Glutamatergic neuron (in vitro differentiated cells): ENCODE results near the gene CHN2. TPM values are rescaled to one million over a fixed set of nuclear protein-coding genes. Genes with fewer than 3 reads are reported as not detected.

Experiments used
- DNase-seq: peaks from one replicate; pipeline ENCODE4 v3.0.0; 2022
- H3K27ac Mint-ChIP-seq: one replicate; pipeline ENCODE4 v1.8.0; 2020; ENCODE audit warnings: mild to moderate bottlenecking, mixed read lengths, inconsistent platforms; ENCODE audit not compliant: unreplicated experiment
- H3K27me3 Mint-ChIP-seq: one replicate; pipeline ENCODE4 v1.8.0; 2020; ENCODE audit warnings: mild to moderate bottlenecking, moderate library complexity, mixed read lengths, inconsistent platforms; ENCODE audit not compliant: unreplicated experiment
- H3K36me3 Mint-ChIP-seq: one replicate; pipeline ENCODE4 v1.8.0; 2020; ENCODE audit warnings: mild to moderate bottlenecking, mixed read lengths, inconsistent platforms; ENCODE audit not compliant: unreplicated experiment
- H3K4me1 Mint-ChIP-seq: one replicate; pipeline ENCODE4 v1.8.0; 2020; ENCODE audit warnings: mild to moderate bottlenecking, low read depth, mixed read lengths, inconsistent platforms; ENCODE audit not compliant: unreplicated experiment
- H3K4me3 Mint-ChIP-seq: one replicate; pipeline ENCODE4 v1.8.0; 2020; ENCODE audit warnings: mild to moderate bottlenecking, mixed read lengths, inconsistent platforms; ENCODE audit not compliant: unreplicated experiment
- H3K9me3 Mint-ChIP-seq: one replicate; pipeline ENCODE4 v1.8.0; 2020; ENCODE audit warnings: mild to moderate bottlenecking, moderate library complexity, mixed read lengths, inconsistent platforms; ENCODE audit not compliant: unreplicated experiment
- total RNA-seq: library from RNA; stranded (reverse); fragmentation: NEBNext Ultra II Directional; extraction: Animal tissue kit (Norgen Biotek cat#: 25700); gene quantifications from one replicate; pipeline ENCODE4 v1.2.1, GENCODE V29; 2021; ENCODE audit not compliant: unreplicated experiment
- TF ChIP-seq, protein P1 (sequence below): fragments of 200-600 bp; sonication (generic); IDR thresholded peaks from one replicate; pipeline ENCODE4 v1.5.0; 2021; ENCODE audit not compliant: partially characterized antibody, unreplicated experiment

Gene CHN2
- total RNA-seq, 1 donor from 2014 or later = 63.2 TPM

DNA sequence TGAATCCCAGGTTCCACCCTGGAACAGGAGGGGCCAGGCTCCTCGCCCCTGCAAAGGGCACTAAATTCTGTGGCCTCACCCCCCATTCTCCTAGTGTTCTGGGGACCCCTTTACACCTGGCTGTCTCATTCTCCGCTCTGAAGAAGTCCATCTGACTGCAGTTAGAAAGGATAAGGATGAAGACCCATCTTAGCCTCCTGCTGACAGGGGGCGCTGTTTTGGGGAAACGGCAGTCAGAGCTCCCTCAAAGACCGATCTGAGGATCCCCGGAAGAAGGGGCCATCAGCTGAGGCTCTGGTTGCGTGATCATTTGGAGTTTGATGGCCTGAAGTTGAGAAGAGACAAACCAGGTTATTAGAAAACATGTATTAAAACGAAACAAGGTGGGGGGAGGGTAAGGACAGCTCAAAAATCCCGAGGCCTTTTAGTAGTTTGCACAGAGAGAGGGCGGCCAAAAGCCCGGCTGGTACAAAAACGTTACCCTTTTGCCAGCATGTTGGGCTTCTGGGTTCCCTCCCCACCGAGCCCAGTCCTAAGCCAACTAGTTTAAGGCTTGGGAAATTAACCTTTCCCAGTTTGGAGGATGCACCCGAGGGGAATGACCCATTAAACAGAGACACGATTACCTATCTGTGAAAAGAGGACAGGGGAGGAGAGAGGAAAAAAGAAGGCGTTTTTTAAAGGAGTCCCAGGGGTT lies 102.8 kb downstream of the CHN2 start:
- DNase-seq = peak; percentile 66
- Mint-ChIP-seq H3K9me3 (peaks cover 6% of the 10 kb centered on the region), H3K36me3 (no peaks in the 10 kb centered on the region), H3K27me3 (peaks cover 5% of the 10 kb centered on the region), H3K27ac (no peak overlapping the region), H3K4me3 (no peak overlapping the region), H3K4me1 (peaks cover 53% of the 10 kb centered on the region)
- TF ChIP-seq, protein P1, sequence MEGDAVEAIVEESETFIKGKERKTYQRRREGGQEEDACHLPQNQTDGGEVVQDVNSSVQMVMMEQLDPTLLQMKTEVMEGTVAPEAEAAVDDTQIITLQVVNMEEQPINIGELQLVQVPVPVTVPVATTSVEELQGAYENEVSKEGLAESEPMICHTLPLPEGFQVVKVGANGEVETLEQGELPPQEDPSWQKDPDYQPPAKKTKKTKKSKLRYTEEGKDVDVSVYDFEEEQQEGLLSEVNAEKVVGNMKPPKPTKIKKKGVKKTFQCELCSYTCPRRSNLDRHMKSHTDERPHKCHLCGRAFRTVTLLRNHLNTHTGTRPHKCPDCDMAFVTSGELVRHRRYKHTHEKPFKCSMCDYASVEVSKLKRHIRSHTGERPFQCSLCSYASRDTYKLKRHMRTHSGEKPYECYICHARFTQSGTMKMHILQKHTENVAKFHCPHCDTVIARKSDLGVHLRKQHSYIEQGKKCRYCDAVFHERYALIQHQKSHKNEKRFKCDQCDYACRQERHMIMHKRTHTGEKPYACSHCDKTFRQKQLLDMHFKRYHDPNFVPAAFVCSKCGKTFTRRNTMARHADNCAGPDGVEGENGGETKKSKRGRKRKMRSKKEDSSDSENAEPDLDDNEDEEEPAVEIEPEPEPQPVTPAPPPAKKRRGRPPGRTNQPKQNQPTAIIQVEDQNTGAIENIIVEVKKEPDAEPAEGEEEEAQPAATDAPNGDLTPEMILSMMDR = peak; percentile 52

DNA sequence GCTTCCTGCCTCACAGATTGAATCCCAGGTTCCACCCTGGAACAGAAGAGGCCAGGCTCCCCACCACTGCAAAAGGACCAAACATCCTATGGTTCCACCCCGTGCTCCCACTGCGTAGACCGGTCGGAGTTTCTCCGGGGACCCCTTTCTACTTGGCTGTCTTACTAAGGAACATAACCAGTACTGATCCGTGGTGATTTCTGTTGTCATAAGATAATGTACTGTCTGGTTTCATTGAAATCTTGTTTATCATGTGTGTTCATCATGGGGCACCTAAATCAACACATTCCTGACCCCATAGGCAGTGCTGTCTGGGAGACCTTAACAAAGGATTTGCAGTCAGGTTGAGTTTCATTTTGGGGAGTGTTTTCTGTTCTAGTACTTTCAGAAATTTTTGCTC lies 104.5 kb downstream of the CHN2 start:
- Mint-ChIP-seq H3K4me1 (peaks cover 42% of the 10 kb centered on the region), H3K4me3 (no peak overlapping the region), H3K36me3 (no peaks in the 10 kb centered on the region), H3K27ac (no peak overlapping the region), H3K27me3 (peaks cover 5% of the 10 kb centered on the region), H3K9me3 (peaks cover 5% of the 10 kb centered on the region)
- TF ChIP-seq, protein P1 = no peak
- no peak for DNase-seq

DNA sequence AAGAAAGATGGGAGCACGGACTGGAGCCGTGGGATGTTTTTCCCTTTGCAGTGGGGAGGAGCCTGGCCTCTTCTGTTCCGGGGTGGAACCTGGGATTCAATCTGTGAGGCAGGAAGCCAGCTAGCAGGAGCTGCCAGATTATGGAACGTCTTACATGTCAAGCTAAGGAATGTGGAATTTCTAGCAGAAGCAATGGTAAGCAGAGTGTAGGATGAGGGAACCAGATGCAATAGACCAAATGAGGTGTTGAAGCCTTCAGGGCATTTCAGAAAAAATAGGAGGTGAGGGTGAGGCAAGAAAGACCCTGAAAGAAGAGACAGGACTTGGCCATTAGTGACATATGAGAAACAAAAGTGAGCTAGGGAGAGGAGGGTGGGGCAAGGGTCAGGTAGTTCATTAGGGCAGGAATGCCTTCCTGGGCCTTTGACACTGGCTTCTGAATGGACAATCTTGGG lies 105.5 kb downstream of the CHN2 start:
- no peak overlapping the region for H3K4me3 Mint-ChIP-seq
- TF ChIP-seq, protein P1 = no peak
- peaks cover 43% of the 10 kb centered on the region for H3K4me1 Mint-ChIP-seq
- H3K27ac Mint-ChIP-seq = no peak overlapping the region
- H3K9me3 Mint-ChIP-seq = peaks cover 5% of the 10 kb centered on the region
- peaks cover 5% of the 10 kb centered on the region for H3K27me3 Mint-ChIP-seq
- DNase-seq = no peak
- no peaks in the 10 kb centered on the region for H3K36me3 Mint-ChIP-seq

GRCh38 chr7:29300649-29301048 lies 106.1 kb downstream of the CHN2 start:
- no peak overlapping the region for H3K27ac Mint-ChIP-seq
- no peak for DNase-seq
- H3K9me3 Mint-ChIP-seq = peaks cover 5% of the 10 kb centered on the region
- no peak overlapping the region for H3K4me3 Mint-ChIP-seq
- TF ChIP-seq, protein P1 = no peak
- no peaks in the 10 kb centered on the region for H3K36me3 Mint-ChIP-seq
- peaks cover 5% of the 10 kb centered on the region for H3K27me3 Mint-ChIP-seq
- H3K4me1 Mint-ChIP-seq = peaks cover 41% of the 10 kb centered on the region

- Mint-ChIP-seq H3K36me3 (no peaks in the 10 kb centered on the region), H3K4me3 (no peak overlapping the region), H3K27me3 (no peaks in the 10 kb centered on the region), H3K27ac (no peak overlapping the region), H3K9me3 (peaks cover 5% of the 10 kb centered on the region), H3K4me1 (peaks cover 42% of the 10 kb centered on the region)
- DNase-seq = no peak
- TF ChIP-seq, protein P1 = no peak
These were observed 108.3 kb downstream of the CHN2 start for GRCh38 chr7:29302666-29303395.
